Immature natural killer cell (primary cell): ENCODE measurements around the gene PNLIP. TPM values are rescaled to one million over a fixed set of nuclear protein-coding genes. Genes with fewer than 3 reads are reported as not detected.

Experiments
- DNase-seq, 3 donors: peaks; one replicate each; pipeline ENCODE4 v3.0.0; 2022; ENCODE audit warnings: mixed read lengths in 1 of 3
- H3K27ac Mint-ChIP-seq, 6 donors: one replicate each; pipeline ENCODE4 v1.8.0; 2020; ENCODE audit warnings: mixed read lengths in 6 of 6, mild to moderate bottlenecking in 5 of 6, inconsistent platforms in 4 of 6, moderate library complexity in 3 of 6
- H3K27me3 Mint-ChIP-seq, 3 donors: one replicate each; pipeline ENCODE4 v1.8.0; 2020 to 2021; ENCODE audit warnings: low read depth in 3 of 3, mild to moderate bottlenecking in 3 of 3, mixed read lengths in 3 of 3, moderate library complexity in 3 of 3, inconsistent platforms in 1 of 3
- H3K36me3 Mint-ChIP-seq, 3 donors: one replicate each; pipeline ENCODE4 v1.8.0; 2020; ENCODE audit warnings: mixed read lengths in 3 of 3, inconsistent platforms in 2 of 3, mild to moderate bottlenecking in 2 of 3
- H3K4me1 Mint-ChIP-seq, 2 donors: one replicate each; pipeline ENCODE4 v1.8.0; 2020; ENCODE audit warnings: inconsistent platforms in 2 of 2, mild to moderate bottlenecking in 2 of 2, mixed read lengths in 2 of 2, moderate library complexity in 1 of 2
- H3K4me3 Mint-ChIP-seq, 5 donors: one replicate each; pipeline ENCODE4 v1.8.0; 2020; ENCODE audit warnings: mild to moderate bottlenecking in 5 of 5, mixed read lengths in 5 of 5, inconsistent platforms in 3 of 5, moderate library complexity in 3 of 5
- H3K9me3 Mint-ChIP-seq, 6 donors: one replicate each; pipeline ENCODE4 v1.8.0; 2020; ENCODE audit warnings: mild to moderate bottlenecking in 6 of 6, mixed read lengths in 6 of 6, inconsistent platforms in 4 of 6, moderate library complexity in 3 of 6
- polyA plus RNA-seq, 3 donors: library from polyadenylated mRNA; unstranded; fragments of 300-500 nt; fragmentation: Illumina TruSeq; gene quantifications; one replicate each; pipeline ENCODE4 v1.2.3, GENCODE V29; 2021

Gene PNLIP
- polyA plus RNA-seq, 3 donors from 2014 or later = not detected

DNA sequence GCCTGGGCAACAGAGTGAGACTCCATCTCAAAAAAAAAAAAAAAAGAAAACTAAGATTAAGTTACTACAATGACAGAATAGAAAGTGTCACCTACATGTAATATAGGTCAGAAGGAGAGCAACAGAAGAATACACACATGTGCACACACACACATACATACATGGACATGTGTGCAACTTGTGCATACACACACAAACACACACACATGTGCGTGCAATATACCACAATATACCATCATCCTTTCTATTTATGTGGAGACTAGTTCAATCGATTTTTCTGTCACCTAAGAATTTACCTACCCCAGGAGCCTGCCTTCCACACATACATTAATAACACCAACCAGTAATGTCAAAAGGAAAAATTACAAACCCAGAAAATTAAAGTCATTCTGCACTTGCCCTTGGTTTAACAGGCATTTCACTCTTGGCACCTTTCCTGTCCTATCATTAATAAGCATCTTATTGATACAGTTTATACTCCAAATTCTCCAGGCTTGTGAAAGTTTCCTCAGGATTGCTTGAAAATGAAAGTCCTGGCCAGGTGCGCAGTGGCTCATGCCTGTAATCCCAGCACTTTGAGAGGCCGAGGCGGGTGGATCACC is 47.5 kb downstream of the PNLIP start:
- Mint-ChIP-seq H3K9me3 (peaks cover 0 to 1% (median 0%) of the 10 kb centered on the region in 6 donors), H3K4me3 (no peak overlapping the region), H3K4me1 (no peaks in the 10 kb centered on the region), H3K27me3 (no peaks in the 10 kb centered on the region), H3K36me3 (no peaks in the 10 kb centered on the region), H3K27ac (no peak overlapping the region)
- no peak for DNase-seq

DNA sequence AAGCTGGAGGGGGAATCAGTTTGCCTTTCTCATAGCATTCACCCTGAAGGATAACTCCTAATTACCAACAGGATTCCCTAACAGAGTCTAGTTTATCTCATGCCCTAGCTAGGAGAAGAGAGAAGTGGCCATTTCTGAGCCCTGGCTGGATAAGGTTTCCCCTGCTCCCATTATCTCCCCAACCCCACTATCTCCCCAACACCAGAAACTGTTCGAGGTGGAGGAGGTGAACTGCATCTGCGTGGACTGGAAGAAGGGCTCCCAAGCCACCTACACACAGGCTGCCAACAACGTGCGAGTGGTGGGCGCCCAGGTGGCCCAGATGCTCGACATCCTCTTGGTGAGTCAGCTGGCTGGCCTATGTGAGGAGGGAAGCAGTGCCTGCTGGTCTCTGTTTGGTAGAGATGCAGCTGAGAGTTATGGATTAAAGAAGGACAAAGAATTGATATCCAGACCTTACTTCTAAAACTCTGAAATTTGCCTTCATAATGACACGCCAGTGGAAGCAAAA is 48.8 kb downstream of the PNLIP start:
- Mint-ChIP-seq H3K4me3 (no peak overlapping the region), H3K9me3 (peaks cover 0 to 3% (median 0%) of the 10 kb centered on the region in 6 donors), H3K27ac (no peak overlapping the region), H3K27me3 (no peaks in the 10 kb centered on the region), H3K36me3 (no peaks in the 10 kb centered on the region), H3K4me1 (no peaks in the 10 kb centered on the region)
- no peak for DNase-seq

DNA sequence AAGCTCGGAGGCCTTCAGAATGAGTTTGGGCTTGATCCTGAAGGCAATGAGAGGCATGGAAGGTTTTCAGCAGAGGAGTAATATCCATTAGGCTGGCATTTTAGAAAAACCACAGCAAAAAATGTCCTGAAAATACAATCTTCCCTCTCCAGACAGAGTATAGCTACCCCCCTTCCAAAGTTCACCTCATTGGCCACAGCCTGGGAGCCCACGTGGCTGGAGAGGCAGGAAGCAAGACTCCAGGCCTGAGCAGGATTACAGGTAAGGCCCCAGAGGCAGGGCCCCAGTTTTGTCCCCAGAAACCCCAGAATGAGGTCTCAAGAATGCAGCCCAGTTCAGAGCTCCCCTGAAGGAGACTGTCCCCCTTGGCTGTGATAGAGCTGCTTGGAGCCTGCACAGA is 50.3 kb downstream of the PNLIP start:
- Mint-ChIP-seq H3K4me3 (no peak overlapping the region), H3K27me3 (no peaks in the 10 kb centered on the region), H3K27ac (no peak overlapping the region), H3K4me1 (no peaks in the 10 kb centered on the region), H3K36me3 (no peaks in the 10 kb centered on the region), H3K9me3 (peaks cover 0 to 3% (median 0%) of the 10 kb centered on the region in 6 donors)
- DNase-seq = no peak

DNA sequence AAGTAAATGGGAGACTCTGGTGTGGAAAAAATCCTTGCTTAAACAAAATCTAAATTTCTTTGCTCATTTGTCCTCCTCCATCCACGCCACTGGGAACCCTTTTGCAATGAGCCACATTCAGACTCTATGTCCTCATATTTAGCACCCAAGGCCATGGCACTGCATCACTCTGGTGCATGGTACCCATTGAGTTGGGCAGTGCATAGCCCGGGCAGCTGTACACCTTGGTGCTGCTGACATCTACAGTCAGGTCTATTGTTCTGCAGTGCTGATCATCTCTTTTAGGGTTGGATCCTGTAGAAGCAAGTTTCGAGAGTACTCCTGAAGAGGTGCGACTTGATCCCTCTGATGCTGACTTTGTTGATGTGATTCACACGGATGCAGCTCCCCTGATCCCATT is 51.8 kb downstream of the PNLIP start:
- H3K27ac Mint-ChIP-seq = no peak overlapping the region
- H3K9me3 Mint-ChIP-seq = peaks cover 0 to 2% (median 0%) of the 10 kb centered on the region in 6 donors
- no peaks in the 10 kb centered on the region for H3K4me1 Mint-ChIP-seq
- peaks cover 0 to under 1% (median 0%) of the 10 kb centered on the region in 3 donors for H3K27me3 Mint-ChIP-seq
- no peaks in the 10 kb centered on the region for H3K36me3 Mint-ChIP-seq
- H3K4me3 Mint-ChIP-seq = no peak overlapping the region
- no peak for DNase-seq

DNA sequence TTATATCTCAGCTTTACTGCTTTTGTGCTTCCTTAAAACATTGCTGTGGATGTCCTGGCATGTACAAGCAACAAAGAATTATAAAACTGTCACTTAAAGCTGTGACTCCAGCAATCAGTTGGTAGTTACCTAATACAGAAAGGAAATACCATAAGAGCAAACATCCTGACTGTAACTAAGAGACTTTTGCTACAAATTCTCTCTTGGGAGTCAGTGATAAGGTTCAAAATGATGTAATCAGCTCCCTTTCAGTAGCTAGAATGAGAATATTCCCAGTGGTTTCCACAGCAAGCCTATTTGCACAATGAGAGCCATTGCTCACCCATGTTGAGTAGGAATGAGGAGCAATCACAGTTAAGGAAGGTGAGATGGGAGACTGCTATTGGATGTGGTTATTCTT is 52.6 kb downstream of the PNLIP start:
- no peaks in the 10 kb centered on the region for H3K36me3 Mint-ChIP-seq
- peaks cover 0 to 2% (median 0%) of the 10 kb centered on the region in 6 donors for H3K9me3 Mint-ChIP-seq

DNA sequence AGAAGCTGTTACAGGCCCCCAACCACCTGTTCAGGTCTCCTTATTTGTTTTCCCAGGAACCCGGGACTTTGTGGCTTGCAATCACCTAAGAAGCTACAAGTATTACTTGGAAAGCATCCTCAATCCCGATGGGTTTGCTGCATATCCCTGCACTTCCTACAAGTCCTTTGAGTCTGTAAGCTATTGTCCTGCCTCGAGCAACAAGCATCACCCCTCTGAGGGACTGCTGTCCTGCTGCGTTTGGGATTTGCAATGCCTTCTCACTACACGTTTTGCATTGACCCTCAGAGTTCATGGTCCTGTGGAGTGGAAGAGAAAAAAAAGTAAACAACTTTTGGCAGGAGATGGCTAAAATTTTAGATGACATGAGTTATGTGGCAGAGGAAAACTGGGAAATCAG is 54.3 kb downstream of the PNLIP start:
- no peak overlapping the region for H3K27ac Mint-ChIP-seq
- H3K36me3 Mint-ChIP-seq = no peaks in the 10 kb centered on the region
- peaks cover 0 to 2% (median 2%) of the 10 kb centered on the region in 3 donors for H3K27me3 Mint-ChIP-seq
- no peak for DNase-seq
- no peaks in the 10 kb centered on the region for H3K4me1 Mint-ChIP-seq
- peaks cover 0 to 2% (median 0%) of the 10 kb centered on the region in 6 donors for H3K9me3 Mint-ChIP-seq
- H3K4me3 Mint-ChIP-seq = no peak overlapping the region

More for the DNA sequence above, 52.6 kb downstream of the PNLIP start:
- Mint-ChIP-seq H3K27me3 (peaks cover 0 to 2% (median under 1%) of the 10 kb centered on the region in 3 donors), H3K4me3 (no peak overlapping the region), H3K27ac (no peak overlapping the region), H3K4me1 (no peaks in the 10 kb centered on the region)
- no peak for DNase-seq

DNA sequence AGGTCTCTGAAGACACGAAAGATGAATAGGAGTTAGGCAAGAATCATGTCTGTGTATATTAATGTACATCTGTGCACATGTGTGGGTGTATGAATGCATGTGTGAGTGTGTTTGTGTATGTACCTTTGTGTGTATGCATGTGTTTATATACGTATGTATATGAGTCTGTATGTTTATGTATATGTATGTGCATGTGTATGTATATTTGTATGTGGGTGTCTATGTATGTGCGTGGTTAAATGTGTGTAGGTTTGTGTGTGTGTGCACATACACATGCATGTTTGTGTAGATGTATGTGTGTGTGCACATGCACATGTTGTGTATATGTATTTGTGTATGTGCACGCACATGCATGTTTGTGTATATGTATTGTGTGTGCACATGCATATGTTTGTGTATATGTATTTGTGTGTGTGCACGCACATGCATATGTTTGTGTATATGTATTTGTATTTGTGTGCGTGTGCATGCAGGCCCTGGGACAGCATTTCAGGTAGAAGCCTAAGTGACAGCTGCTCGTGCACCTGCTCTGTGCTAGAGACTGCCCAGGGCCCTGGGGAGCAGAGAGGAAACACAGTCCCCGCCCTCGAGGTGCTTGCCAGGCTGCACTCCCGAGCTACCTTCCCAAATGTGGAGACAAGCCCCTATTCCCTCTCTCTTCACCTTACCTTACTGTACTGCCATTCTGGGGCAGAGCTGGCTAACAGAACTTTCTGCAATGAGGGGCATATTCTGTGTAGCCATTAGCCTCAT is 57.1 kb downstream of the PNLIP start:
- Mint-ChIP-seq H3K4me1 (no peaks in the 10 kb centered on the region), H3K4me3 (no peak overlapping the region), H3K27ac (no peak overlapping the region), H3K27me3 (peaks cover 2 to 4% (median 2%) of the 10 kb centered on the region in 3 donors), H3K36me3 (no peaks in the 10 kb centered on the region), H3K9me3 (peaks cover 0 to 3% (median 0%) of the 10 kb centered on the region in 6 donors)
- DNase-seq = no peak

DNA sequence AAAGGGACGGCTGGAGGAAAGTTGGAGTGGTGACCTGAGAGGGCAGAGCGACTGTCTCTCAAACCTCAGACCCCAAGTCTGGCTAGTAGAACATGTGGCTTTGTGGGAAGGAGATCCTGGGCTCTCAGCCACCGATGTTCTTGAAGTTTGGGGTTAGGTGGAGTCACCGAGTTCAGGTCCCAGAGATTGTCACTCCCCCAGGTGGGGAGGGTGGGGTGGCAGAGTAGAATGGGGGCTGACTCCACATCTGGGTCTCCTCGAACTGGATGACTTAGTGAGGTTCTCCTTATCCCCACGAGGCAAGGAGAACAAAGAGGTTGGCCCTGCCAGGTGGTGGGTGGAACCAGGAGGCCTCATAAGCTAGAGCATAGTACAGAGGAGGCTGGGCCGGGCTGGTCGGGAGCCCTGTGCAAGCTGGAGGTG is 60.3 kb downstream of the PNLIP start:
- Mint-ChIP-seq H3K36me3 (no peaks in the 10 kb centered on the region), H3K4me1 (no peaks in the 10 kb centered on the region), H3K27me3 (peaks cover 2 to 7% (median 4%) of the 10 kb centered on the region in 3 donors), H3K27ac (no peak overlapping the region), H3K4me3 (no peak overlapping the region), H3K9me3 (peaks cover 0 to 6% (median 0%) of the 10 kb centered on the region in 6 donors)
- DNase-seq = no peak

DNA sequence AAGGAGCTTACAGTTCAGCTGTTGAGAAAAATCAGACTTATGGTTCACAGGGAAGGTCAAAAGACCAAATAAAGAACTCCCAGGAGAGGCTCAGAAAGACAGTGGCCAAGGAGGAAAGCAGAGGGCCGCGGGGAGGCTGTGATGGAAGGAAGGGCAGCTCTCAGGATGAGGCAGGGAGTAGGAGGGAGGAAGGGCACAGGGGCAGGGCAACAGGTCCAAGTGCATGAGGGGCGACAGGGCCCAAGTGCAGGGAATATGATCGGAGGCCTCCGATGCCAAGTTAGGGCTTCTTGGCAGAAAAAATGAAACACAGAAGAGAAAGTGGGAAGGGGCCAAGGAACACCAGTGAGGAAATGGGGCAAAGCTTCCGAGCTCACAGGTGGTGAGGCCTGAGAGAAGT is 61.6 kb downstream of the PNLIP start:
- H3K27ac Mint-ChIP-seq = no peak overlapping the region
- no peaks in the 10 kb centered on the region for H3K4me1 Mint-ChIP-seq
- peaks cover 2 to 7% (median 4%) of the 10 kb centered on the region in 3 donors for H3K27me3 Mint-ChIP-seq
- peaks cover 0 to 6% (median 0%) of the 10 kb centered on the region in 6 donors for H3K9me3 Mint-ChIP-seq
- no peaks in the 10 kb centered on the region for H3K36me3 Mint-ChIP-seq
- H3K4me3 Mint-ChIP-seq = no peak overlapping the region
- DNase-seq = no peak

DNA sequence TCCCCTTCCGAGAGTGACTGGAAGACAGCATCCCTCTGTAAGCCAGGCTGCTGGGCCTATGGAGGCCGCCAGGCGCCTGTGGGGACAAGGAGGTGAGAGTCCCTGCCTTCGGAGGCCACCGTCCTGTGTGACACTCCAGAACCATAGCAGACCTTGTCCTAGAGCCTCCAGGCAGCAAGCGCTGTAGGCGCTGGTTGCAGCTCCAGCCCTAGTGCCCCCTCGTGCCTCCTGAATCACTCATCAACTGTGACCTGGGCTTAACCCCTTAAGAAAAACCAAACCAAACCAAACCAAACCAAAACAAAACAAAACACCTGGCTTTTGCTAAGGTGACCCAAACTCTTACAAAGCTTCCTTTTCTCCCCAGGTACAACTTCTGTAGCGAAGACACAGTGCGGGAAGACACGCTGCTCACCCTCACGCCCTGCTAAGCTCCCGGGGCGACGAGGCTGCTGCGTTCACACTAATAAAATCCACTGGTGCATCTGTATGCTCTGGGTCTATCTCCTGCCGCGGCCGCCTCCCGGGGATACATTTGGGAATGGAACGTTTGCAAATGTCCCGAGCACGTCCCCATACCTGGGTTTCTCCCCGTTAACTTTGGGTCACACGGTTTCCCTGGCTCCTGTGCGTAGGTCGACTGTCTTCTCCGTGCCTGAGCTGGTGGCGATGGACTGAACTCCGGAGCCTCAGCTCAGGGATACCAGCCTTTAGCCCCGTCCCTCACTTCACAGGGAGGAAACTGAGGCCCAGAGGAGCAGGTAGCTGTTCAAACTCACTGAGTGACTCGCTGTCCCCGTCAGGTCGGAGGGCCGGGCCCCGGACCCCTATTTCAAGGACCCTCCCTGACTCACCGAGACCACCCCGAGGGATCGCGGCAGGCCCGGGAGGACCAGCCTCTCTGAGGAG is 63.2 kb downstream of the PNLIP start:
- Mint-ChIP-seq H3K4me1 (no peaks in the 10 kb centered on the region), H3K4me3 (no peak overlapping the region), H3K27me3 (peaks cover 2 to 6% (median 4%) of the 10 kb centered on the region in 3 donors)

DNA sequence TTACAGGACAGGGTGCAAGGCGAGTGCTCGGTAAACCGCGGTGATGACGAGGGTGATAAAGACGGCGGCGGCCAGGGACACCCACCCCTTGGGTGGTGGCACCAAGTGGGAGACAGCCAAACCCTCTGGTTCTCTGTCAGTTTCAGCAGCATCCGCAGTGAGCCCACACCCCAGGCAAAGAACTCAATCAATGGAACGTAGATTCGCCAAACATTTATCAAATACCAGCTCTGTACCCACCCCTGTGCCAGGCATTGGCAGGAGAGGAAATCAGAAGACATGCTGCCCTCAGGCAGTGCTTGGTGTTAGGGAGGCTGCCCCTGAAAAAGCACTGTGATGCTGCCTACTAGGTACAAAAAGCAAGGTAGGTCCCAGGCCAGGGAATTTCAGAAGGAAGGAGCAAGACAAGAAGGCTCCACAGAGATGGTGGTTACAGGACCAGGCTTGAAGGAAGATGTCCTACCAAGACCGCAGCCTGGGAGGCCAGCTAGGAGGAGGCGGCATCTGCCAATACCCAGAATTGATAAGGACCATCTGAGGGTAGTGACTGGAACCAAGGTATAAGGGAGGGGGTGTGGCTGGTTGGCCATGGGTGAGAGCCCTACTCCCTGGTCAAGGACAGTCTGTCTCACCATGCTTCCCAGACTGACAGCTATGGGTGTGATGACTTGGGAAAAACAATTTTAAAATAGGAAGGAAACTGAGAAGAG is 64.9 kb downstream of the PNLIP start:
- DNase-seq = no peak
- Mint-ChIP-seq H3K4me3 (no peak overlapping the region), H3K27ac (no peak overlapping the region), H3K27me3 (peaks cover 2 to 6% (median 4%) of the 10 kb centered on the region in 3 donors), H3K9me3 (peaks cover 0 to 11% (median 0%) of the 10 kb centered on the region in 6 donors), H3K36me3 (no peaks in the 10 kb centered on the region), H3K4me1 (no peaks in the 10 kb centered on the region)

More for the DNA sequence above, 63.2 kb downstream of the PNLIP start:
- Mint-ChIP-seq H3K27ac (no peak overlapping the region), H3K9me3 (peaks cover 0 to 8% (median 0%) of the 10 kb centered on the region in 6 donors), H3K36me3 (no peaks in the 10 kb centered on the region)
- no peak for DNase-seq

DNA sequence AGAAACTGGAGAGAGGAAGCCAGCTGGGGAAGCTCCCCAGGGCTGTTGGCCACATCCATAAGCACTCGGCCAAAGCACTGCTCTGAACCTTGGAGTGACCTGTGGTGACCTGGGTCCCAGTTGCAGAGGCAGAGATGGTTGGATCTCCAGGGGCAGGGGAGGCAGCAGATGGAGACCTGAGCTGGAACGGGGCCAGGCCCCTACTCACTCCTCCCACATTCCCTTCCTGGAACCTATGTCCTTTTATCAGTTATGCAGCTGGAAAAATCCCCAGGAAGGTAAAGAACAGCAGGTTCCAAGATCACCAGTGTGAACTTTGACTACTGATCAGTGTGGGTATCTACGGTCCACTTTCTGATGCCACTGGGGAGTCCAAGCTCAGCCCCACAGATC is 65.4 kb downstream of the PNLIP start:
- H3K4me3 Mint-ChIP-seq = no peak overlapping the region
- H3K27ac Mint-ChIP-seq = no peak overlapping the region

More for the DNA sequence above, 65.4 kb downstream of the PNLIP start:
- no peaks in the 10 kb centered on the region for H3K4me1 Mint-ChIP-seq
- no peak for DNase-seq
- peaks cover 0 to 6% (median 2%) of the 10 kb centered on the region in 3 donors for H3K27me3 Mint-ChIP-seq
- no peaks in the 10 kb centered on the region for H3K36me3 Mint-ChIP-seq
- peaks cover 0 to 16% (median 0%) of the 10 kb centered on the region in 6 donors for H3K9me3 Mint-ChIP-seq
